Renal pelvis (tissue), 4 donors: ENCODE data around the gene BEAN1. TPM values are rescaled to one million over a fixed set of nuclear protein-coding genes. Genes with fewer than 3 reads are reported as not detected.

Experiments used
- DNase-seq: peaks from one replicate; pipeline ENCODE4 v3.0.0-alpha.2; 2013
- polyA plus RNA-seq, 3 donors: library from polyadenylated mRNA; unstranded; fragments of 120-200 nt; gene quantifications; one replicate each; pipeline ENCODE4 v1.2.1, GENCODE V29; 2013; ENCODE audit not compliant: insufficient read length in 3 of 3

The BEAN1 gene
- polyA plus RNA-seq, 3 donors = 1.5 to 3.8 (median 3.4) TPM

GRCh38 chr16:66391726-66392670 is 35.1 kb upstream of the BEAN1 start:
- no peak for DNase-seq

DNA sequence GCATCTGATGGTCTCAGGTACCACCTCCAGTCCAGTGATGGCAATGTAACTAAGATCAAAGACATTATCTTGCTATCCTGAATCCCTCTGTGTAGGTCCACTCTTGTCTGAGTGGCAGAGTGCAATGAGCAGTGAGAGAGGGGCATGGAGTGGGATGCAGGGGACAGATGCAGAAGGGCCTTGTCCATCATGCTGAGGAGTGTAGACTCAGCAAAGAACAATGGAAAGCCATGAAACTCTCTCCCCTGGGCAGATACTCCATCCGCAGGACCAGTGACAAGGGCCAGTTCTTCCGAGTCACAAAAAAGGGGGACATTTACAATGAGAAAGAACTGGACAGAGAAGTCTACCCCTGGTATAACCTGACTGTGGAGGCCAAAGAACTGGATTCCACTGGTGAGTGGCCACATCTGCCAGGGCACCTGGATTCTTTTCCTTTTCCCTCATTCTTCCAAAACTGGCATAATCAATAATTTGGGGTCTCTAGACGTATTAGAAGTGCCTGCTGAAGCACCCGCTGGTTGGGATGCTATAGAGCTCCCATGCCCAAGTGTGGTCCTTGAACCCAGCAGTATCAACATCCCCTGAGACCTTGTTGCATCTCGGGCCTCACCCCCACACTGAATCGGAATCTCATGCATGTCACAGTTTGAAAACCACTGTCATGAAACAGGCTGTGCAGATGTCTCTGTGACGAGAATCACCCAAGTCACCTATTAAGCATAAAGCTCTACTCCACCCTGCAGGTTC is 31.1 kb upstream of the BEAN1 start:
- no peak for DNase-seq

- no peak for DNase-seq
Measured at GRCh38 chr16:66397736-66398433, 29.2 kb upstream of the BEAN1 start.

DNA sequence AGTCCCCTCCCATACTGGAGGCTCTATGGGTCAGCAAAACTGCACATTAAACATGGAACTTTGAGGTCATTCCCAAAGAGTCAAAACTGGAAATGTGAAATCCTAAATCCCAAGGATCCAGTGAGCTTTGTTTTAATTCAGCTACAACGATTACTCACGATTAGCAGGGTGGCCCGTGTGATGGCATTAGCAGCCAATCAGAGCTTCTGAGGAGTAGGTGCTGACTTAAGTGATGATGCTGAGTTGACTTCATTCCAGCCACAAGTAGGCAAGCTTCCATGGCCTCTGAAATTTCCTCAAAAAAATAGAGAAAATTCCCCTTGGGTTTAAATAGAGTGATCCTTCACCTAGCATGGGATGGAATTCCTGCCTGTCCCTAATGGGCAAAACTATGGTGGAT is 28.1 kb upstream of the BEAN1 start:
- no peak for DNase-seq

DNA sequence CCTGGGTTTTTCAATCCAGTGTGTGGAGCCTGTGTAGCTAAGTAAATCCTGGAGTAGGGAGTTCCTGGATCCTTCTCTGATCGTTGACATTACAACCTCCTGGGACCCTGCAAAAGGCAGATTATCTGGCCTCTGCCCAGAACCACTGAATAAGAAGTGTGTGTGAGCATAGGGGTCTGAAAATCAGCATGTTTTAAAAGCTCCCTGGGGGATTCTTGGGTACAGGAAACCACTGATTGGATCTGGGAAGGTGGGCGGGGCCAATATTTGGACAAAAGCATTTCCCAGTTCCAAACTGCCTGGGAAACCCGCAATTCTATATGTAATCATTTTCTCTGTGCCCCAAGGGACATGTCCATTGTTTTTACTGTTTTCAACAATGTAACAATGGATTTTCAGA is 27.2 kb upstream of the BEAN1 start:
- DNase-seq = no peak

DNA sequence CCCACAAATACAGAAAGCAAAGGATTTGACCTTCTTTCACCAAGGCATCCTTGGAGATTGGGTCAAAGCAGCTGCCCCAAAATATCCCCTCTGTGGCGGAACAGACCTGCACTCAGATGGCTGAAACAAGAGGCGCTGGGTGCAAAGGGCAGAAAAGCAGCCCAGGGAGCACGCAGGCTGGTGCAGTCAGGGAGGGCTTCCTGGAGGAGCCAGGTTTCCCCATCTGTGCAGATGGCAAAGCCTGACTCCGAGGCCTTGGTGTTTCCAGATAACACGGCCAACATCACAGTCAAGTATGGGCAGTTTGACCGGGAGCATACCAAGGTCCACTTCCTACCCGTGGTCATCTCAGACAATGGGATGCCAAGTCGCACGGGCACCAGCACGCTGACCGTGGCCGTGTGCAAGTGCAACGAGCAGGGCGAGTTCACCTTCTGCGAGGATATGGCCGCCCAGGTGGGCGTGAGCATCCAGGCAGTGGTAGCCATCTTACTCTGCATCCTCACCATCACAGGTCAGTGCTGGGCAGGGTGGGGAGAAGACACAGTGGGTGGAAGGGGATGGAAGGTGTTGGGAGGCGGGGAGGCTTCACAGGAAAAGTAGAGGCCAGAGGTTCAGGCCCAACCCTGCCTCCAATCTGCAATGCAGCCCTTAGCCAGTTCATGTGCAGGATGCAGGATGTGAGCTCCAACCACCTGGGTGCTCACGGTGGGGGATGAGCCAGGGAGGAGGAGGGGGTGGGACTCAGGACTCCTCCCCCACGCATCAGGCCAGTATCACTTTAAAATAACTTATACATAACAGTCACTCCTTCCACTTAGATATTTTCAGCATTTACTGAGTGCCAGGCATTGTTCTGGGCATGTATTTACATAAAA is 26.4 kb upstream of the BEAN1 start:
- no peak for DNase-seq

DNA sequence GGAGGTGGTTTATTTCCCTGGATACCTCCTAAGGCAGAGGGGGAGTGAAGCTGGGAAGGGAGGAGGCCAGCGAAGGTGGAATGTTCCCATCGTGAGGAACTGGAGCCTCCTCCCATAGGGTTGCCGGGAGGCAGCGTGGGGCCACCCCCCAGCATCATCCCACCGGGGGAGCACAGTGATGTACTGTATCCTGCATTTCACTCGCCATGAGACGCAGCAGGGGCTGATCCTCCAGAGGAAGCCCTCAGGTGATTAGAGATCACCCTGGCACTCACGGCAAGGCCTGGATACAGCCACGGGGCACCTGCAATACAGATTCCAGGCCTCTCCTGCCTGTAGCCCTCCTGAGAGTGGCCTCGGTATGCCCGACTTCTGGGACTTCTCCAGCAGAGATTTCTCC is 25.5 kb upstream of the BEAN1 start:
- no peak for DNase-seq

DNA sequence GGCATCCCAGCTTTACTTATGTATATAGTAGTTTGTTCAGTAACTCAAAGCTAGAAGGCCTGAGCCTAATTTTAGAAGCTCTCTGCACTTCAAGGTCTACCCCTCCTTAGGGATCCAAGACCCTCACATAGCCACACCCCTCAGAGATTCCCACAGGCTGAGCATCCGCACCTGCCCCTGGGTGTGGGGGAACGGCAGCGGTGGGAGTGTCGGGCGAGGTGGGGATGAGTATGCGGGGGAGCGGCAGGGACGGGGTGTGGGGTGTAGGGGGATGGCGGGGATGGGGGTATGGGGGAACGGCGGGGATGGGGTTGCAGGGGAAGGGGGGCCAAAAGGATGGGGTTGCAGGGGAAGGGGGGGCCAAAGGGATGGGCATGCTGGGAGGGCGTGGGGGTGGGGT is 24.9 kb upstream of the BEAN1 start:
- no peak for DNase-seq

- no peak for DNase-seq
Measured at GRCh38 chr16:66402591-66403230, 24.4 kb upstream of the BEAN1 start.

DNA sequence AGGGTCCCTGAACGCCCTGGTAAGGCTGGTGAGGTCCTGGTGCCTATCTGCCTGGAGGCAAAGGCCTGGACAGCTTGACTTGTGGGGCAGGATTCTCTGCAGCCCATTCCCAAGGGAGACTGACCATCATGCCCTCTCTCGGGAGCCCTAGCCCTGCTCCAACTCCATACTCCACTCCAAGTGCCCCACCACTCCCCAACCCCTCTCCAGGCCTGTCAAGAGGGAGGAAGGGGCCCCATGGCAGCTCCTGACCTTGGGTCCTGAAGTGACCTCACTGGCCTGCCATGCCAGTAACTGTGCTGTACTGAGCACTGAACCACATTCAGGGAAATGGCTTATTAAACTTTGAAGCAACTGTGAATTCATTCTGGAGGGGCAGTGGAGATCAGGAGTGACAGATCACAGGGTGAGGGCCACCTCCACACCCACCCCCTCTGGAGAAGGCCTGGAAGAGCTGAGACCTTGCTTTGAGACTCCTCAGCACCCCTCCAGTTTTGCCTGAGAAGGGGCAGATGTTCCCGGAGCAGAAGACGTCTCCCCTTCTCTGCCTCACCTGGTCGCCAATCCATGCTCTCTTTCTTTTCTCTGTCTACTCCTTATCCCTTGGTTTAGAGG is 23.5 kb upstream of the BEAN1 start:
- no peak for DNase-seq

DNA sequence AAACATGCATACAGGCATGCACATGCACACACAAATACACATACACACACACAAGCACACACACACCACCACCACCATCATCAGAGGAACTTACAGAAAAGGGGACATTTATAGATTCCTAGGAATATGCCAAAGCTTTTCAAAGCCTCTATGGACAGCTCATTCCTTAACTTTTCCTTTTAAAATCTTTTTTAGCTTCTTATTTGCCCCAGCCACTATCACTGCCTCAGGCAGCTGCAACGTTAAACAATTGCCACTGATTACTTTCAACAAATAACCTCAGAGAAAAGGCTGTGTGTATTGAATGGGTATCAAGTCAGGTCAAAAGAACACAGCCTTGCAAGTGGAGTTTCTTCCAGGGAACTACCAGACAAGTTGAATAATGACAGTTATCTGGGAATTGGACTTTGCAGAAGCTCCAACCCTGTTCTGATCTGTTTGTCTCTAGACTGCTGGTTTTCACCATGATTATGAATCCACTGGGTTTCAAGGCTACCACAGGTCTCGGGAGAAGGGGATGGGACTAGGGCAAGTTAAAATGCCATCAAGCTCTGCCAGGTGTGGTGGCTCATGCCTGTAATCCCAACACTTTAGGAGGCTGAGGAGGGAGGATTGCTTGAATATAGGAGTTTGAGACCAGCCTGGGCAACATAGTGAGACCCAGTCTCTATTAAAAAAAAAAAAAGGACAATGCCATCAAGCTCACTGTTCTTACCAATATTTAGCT is 21.9 kb upstream of the BEAN1 start:
- DNase-seq = no peak

- peak; percentile 64 for DNase-seq
Measured at GRCh38 chr16:66406534-66407221, 20.4 kb upstream of the BEAN1 start.

DNA sequence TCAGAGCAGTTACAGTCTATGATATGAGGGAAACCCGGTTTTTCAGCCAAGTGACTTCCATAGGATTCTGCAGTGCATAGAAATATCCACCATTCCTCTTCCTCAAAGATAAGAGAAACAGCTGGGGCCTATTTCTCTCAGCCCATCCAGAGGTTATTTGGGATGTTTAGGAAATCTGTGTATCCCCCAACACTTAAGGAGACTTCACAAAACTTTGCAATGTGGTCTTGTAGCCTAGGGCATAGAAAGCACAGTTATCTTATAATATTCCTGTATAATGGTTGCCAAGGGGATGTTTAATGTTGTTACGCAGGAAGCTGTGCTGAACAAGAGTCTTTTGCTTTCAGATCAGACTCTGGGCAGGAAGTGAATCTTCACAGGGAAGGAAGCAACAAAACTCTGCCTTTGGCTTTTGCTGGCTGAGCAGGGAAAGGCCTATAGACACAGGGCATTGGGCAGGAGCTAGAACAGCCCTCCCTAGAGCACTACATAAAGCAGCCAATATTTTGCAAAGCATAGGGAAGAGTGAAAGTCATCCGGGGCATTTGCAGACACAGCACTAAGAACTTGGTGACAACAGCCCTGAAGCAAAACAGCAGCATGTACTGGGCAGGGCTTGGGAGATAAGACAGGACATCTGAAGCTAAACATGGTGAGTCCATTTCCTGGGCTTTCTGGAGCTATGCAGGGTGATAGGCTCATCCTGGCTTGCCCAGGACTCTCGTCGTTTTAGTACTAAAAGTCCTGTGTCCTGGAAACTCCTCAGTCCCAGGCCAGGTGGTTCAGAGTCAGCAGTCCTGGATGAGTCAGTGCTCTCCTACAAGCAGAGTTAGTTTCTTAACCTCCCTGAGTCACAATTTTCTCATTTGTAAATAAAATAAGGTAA is 18.7 kb upstream of the BEAN1 start:
- no peak for DNase-seq

GRCh38 chr16:66409156-66409555 is 17.9 kb upstream of the BEAN1 start:
- DNase-seq = no peak

- DNase-seq = no peak
Measured at GRCh38 chr16:66412182-66412581, 14.9 kb upstream of the BEAN1 start.

DNA sequence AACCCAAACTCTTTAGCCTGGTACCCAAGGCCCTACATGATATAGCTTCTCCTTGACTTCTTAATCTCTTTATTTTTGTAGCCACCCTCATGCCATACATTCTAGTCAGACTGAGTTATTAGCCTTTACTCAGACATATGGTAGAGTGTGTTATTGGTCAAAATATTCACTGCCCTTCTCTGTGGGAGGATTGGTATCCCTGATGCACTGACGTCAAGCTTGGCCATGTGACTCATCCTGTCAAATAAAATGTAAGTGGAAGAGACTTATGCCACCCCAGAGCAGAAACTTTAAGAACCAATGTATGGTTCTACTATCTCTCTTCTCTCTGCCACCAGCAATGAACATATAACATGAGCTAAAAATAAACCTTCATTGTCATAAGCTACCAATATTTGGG is 12.2 kb upstream of the BEAN1 start:
- DNase-seq = no peak

GRCh38 chr16:66416136-66416535 is 11.0 kb upstream of the BEAN1 start:
- DNase-seq = no peak
